H9 (cell line): ENCODE results near the gene LRMDA. TPM values are rescaled to one million over a fixed set of nuclear protein-coding genes. Genes with fewer than 3 reads are reported as not detected.

ENCODE experiments used
- DNase-seq: peaks from one replicate; pipeline ENCODE4 v3.0.0-alpha.2; 2017
- H2AFZ ChIP-seq: one replicate; pipeline ENCODE4 v1.6.1; 2013; ENCODE audit warnings: mild to moderate bottlenecking, low read length, control low read depth, moderate library complexity
- H2AK5ac ChIP-seq: 2 replicates; pipeline ENCODE4 v1.6.1; 2013; ENCODE audit warnings: low read length, control low read depth, mixed read lengths; ENCODE audit not compliant: insufficient read length
- H2BK120ac ChIP-seq: one replicate; pipeline ENCODE4 v1.6.1; 2013; ENCODE audit warnings: low read depth, mild to moderate bottlenecking, low read length, control low read depth, inconsistent platforms; ENCODE audit not compliant: poor library complexity, severe bottlenecking
- H2BK12ac ChIP-seq: 2 replicates; pipeline ENCODE4 v1.6.1; 2013; ENCODE audit warnings: low read length, control low read depth, mixed read lengths, low read depth; ENCODE audit not compliant: insufficient read length
- H2BK15ac ChIP-seq: 2 replicates; pipeline ENCODE4 v1.6.1; 2013; ENCODE audit warnings: low read depth, low read length, control low read depth
- H2BK20ac ChIP-seq: one replicate; pipeline ENCODE4 v1.6.1; 2013; ENCODE audit warnings: low read depth, mild to moderate bottlenecking, low read length, control low read depth, inconsistent platforms; ENCODE audit not compliant: poor library complexity, severe bottlenecking
- H2BK5ac ChIP-seq: 2 replicates; pipeline ENCODE4 v1.6.1; 2013; ENCODE audit warnings: low read length, control low read depth, mixed read lengths; ENCODE audit not compliant: insufficient read length
- H3K14ac ChIP-seq: 2 replicates; pipeline ENCODE4 v1.6.1; 2013; ENCODE audit warnings: low read length, control low read depth; ENCODE audit not compliant: insufficient read depth
- H3K18ac ChIP-seq: 2 replicates; pipeline ENCODE4 v1.6.1; 2013; ENCODE audit warnings: low read depth, mild to moderate bottlenecking, mixed read lengths, low read length, control low read depth; ENCODE audit not compliant: insufficient read length
- H3K23ac ChIP-seq: 2 replicates; pipeline ENCODE4 v1.6.1; 2013; ENCODE audit warnings: low read length, control low read depth, mixed read lengths, low read depth; ENCODE audit not compliant: insufficient read length
- H3K23me2 ChIP-seq: 2 replicates; pipeline ENCODE4 v1.6.1; 2013; ENCODE audit warnings: low read depth, mild to moderate bottlenecking, mixed read lengths, low read length, control low read depth; ENCODE audit not compliant: insufficient read length, poor library complexity, severe bottlenecking
- H3K27ac ChIP-seq: 2 replicates; pipeline ENCODE4 v1.5.1; 2013; ENCODE audit warnings: low read length, control low read depth, mixed read lengths, low read depth; ENCODE audit not compliant: insufficient read length
- H3K27me3 ChIP-seq: 2 replicates; pipeline ENCODE4 v1.6.1; 2013; ENCODE audit warnings: low read length, control low read depth, inconsistent platforms; ENCODE audit not compliant: insufficient read depth
- H3K4ac ChIP-seq: 2 replicates; pipeline ENCODE4 v1.6.1; 2013; ENCODE audit warnings: low read depth, mild to moderate bottlenecking, control low read depth, inconsistent platforms, low read length, moderate library complexity
- H3K4me1 ChIP-seq: 2 replicates; pipeline ENCODE4 v1.6.1; 2013; ENCODE audit warnings: low read length, control low read depth, inconsistent platforms; ENCODE audit not compliant: insufficient read depth
- H3K4me2 ChIP-seq: 2 replicates; pipeline ENCODE4 v1.6.1; 2013; ENCODE audit warnings: low read length, control low read depth, mixed read lengths; ENCODE audit not compliant: insufficient read length, insufficient read depth
- H3K56ac ChIP-seq: 2 replicates; pipeline ENCODE4 v1.6.1; 2013; ENCODE audit warnings: low read depth, mild to moderate bottlenecking, mixed read lengths, low read length, control low read depth; ENCODE audit not compliant: insufficient read length
- H3K79me1 ChIP-seq: 2 replicates; pipeline ENCODE4 v1.6.1; 2013; ENCODE audit warnings: low read depth, mild to moderate bottlenecking, moderate library complexity, low read length, control low read depth, inconsistent platforms; ENCODE audit not compliant: insufficient read depth, poor library complexity, severe bottlenecking
- H3K79me2 ChIP-seq: 2 replicates; pipeline ENCODE4 v1.6.1; 2013; ENCODE audit warnings: low read length, control low read depth, inconsistent platforms; ENCODE audit not compliant: insufficient read depth
- H3K9ac ChIP-seq: 2 replicates; pipeline ENCODE4 v1.6.1; 2013; ENCODE audit warnings: low read length, control low read depth, mixed read lengths; ENCODE audit not compliant: insufficient read length; ENCODE audit errors: extremely low read depth
- H3K9me3 ChIP-seq: one replicate; pipeline ENCODE4 v1.6.1; 2013; ENCODE audit warnings: low read depth, low read length, inconsistent platforms; ENCODE audit not compliant: control insufficient read depth
- H3T11ph ChIP-seq: one replicate; pipeline ENCODE4 v1.6.1; 2013; ENCODE audit warnings: mild to moderate bottlenecking, low read length, control low read depth, inconsistent platforms
- H4K20me1 ChIP-seq: one replicate; pipeline ENCODE4 v1.6.1; 2013; ENCODE audit not compliant: control insufficient read depth, insufficient read length, insufficient read depth
- H4K5ac ChIP-seq: 2 replicates; pipeline ENCODE4 v1.6.1; 2013; ENCODE audit warnings: low read depth, mild to moderate bottlenecking, mixed read lengths, low read length, control low read depth; ENCODE audit not compliant: insufficient read length
- H4K8ac ChIP-seq: replicated peaks from 2 replicates; pipeline ENCODE4 v1.6.1; 2013; ENCODE audit warnings: low read length, control low read depth, mixed read lengths, low read depth; ENCODE audit not compliant: insufficient read length
- H4K91ac ChIP-seq: 2 replicates; pipeline ENCODE4 v1.6.1; 2013; ENCODE audit warnings: low read depth, mild to moderate bottlenecking, moderate library complexity, mixed read lengths, low read length, control low read depth; ENCODE audit not compliant: insufficient read length
- H3K27ac Mint-ChIP-seq, 3 experiments: 2 replicates in 2 of 3; 3 replicates in 1 of 3; pipeline ENCODE4 v1.8.0; 2020 to 2021; ENCODE audit warnings: mixed read lengths in 3 of 3, mild to moderate bottlenecking in 1 of 3, moderate library complexity in 1 of 3
- H3K27me3 Mint-ChIP-seq: 2 replicates; pipeline ENCODE4 v1.8.0; 2021; ENCODE audit warnings: low read depth, mild to moderate bottlenecking, moderate library complexity, mixed read lengths
- H3K36me3 Mint-ChIP-seq, 3 experiments: 2 replicates in 2 of 3; 3 replicates in 1 of 3; pipeline ENCODE4 v1.8.0; 2020 to 2021; ENCODE audit warnings: low read depth in 3 of 3, mixed read lengths in 3 of 3; ENCODE audit not compliant: insufficient read depth in 1 of 3
- H3K4me1 Mint-ChIP-seq, 2 experiments: 2 replicates each; pipeline ENCODE4 v1.8.0; 2020; ENCODE audit warnings: mixed read lengths in 2 of 2
- H3K4me3 Mint-ChIP-seq, 2 experiments: 2 replicates in 1 of 2; 3 replicates in 1 of 2; pipeline ENCODE4 v1.8.0; 2020 to 2021; ENCODE audit warnings: mild to moderate bottlenecking in 2 of 2, mixed read lengths in 2 of 2, moderate library complexity in 1 of 2
- H3K9me3 Mint-ChIP-seq, 2 experiments: 2 replicates in 1 of 2; 3 replicates in 1 of 2; pipeline ENCODE4 v1.8.0; 2020; ENCODE audit warnings: mild to moderate bottlenecking in 2 of 2, mixed read lengths in 2 of 2, moderate library complexity in 1 of 2
- WGBS: extraction: QIAGEN DNeasy Blood & Tissue Kit; methylation state at CpG from one replicate; pipeline ENCODE4 v1.1.7; 2013; ENCODE audit warnings: missing lambda C conversion rate, low lambda C conversion rate, mixed read lengths; ENCODE audit not compliant: insufficient read length; ENCODE audit errors: extremely low coverage; 5-methylcytosine and 5-hydroxymethylcytosine counted together
- total RNA-seq: library from RNA; stranded (reverse); gene quantifications from 2 replicates; pipeline ENCODE4 v1.2.1, GENCODE V29; 2021
- TF ChIP-seq, protein P1 (sequence below): fragments of 200-600 bp; sonication (generic); conservative IDR thresholded peaks from 3 replicates; pipeline ENCODE4 v1.8.0; 2021; ENCODE audit warnings: antibody characterized with exemption, mild to moderate bottlenecking

The LRMDA gene
- total RNA-seq, 1 experiment from 2014 or later = 1.8 TPM

DNA sequence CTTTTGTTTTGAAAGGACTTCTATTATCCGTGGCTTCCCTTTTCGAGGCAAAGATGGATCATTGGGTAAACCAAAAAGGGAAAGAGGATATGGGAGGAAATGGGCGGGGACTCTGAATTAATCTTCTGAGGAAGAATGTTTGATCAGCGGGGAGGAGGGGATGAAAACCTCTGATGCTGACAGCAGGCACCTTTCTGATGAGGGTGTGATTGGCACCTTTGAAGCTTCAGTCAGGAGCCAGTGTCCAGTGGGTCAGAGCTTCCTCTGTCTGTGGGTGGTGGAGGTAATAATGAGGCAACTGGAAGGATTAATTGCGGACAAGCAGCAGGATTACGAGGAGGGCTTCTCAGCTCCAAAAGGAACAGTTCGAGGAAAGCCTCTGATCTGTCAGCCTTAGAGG lies 877.6 kb downstream of the LRMDA start:
- Histone ChIP-seq H4K91ac (no peak overlapping the region), H3K27me3 (no peaks in the 10 kb centered on the region), H3K9me3 (no peaks in the 10 kb centered on the region), H2BK12ac (no peak overlapping the region), H3K18ac (no peak overlapping the region), H4K5ac (no peak overlapping the region), H3K79me2 (no peaks in the 10 kb centered on the region), H3K14ac (no peak overlapping the region), H3T11ph (no peak overlapping the region), H3K56ac (no peak overlapping the region), H3K27ac (no peak overlapping the region), H4K20me1 (no peaks in the 10 kb centered on the region), H3K4me2 (no peak overlapping the region), H3K9ac (no peak overlapping the region), H2BK120ac (no peak overlapping the region), H3K79me1 (no peaks in the 10 kb centered on the region), H2AK5ac (no peak overlapping the region), H2BK20ac (no peak overlapping the region), H2BK5ac (no peak overlapping the region), H2AFZ (no peak overlapping the region), H3K23me2 (no peaks in the 10 kb centered on the region), H3K4me1 (no peaks in the 10 kb centered on the region), H3K23ac (no peak overlapping the region), H2BK15ac (no peak overlapping the region), H4K8ac (no peak overlapping the region), H3K4ac (no peak overlapping the region)
- TF ChIP-seq, protein P1, sequence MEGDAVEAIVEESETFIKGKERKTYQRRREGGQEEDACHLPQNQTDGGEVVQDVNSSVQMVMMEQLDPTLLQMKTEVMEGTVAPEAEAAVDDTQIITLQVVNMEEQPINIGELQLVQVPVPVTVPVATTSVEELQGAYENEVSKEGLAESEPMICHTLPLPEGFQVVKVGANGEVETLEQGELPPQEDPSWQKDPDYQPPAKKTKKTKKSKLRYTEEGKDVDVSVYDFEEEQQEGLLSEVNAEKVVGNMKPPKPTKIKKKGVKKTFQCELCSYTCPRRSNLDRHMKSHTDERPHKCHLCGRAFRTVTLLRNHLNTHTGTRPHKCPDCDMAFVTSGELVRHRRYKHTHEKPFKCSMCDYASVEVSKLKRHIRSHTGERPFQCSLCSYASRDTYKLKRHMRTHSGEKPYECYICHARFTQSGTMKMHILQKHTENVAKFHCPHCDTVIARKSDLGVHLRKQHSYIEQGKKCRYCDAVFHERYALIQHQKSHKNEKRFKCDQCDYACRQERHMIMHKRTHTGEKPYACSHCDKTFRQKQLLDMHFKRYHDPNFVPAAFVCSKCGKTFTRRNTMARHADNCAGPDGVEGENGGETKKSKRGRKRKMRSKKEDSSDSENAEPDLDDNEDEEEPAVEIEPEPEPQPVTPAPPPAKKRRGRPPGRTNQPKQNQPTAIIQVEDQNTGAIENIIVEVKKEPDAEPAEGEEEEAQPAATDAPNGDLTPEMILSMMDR = no peak
- H3K27ac Mint-ChIP-seq = no peak overlapping the region
- no peaks in the 10 kb centered on the region for H3K36me3 Mint-ChIP-seq
- H3K4me1 Mint-ChIP-seq = peaks cover 9 to 13% of the 10 kb centered on the region in 2 experiments
- H3K9me3 Mint-ChIP-seq = 0 out of 5 replicates have a peak, but pooled peaks cover 0 to 3% of the 10 kb centered on the region in 2 experiments
- peaks cover 5% of the 10 kb centered on the region for H3K27me3 Mint-ChIP-seq
- no CpG with 5 or more reads among the region's 7 CpGs for WGBS
- H3K4me3 Mint-ChIP-seq = no peak overlapping the region
- no peak for DNase-seq
